A673 (cell line): ENCODE measurements around the gene ANO1. TPM values are rescaled to one million over a fixed set of nuclear protein-coding genes. Genes with fewer than 3 reads are reported as not detected.

Experiments used
- BruUV-seq: library from RNA; stranded (reverse); fragments of 400-500 nt; replicated peaks from 2 replicates; lab custom pipeline; 2021; lab: Mats Ljungman, UMichigan
- CTCF ChIA-PET: fragments of 300-600 bp; sonication (Branson Sonifier 250); formaldehyde crosslinking; loops from one replicate; lab custom pipeline; 2022; ENCODE audit warnings: antibody characterized with exemption; lab: Charles Lee
- POLR2A ChIA-PET: fragments of 300-600 bp; sonication (Branson Sonifier 250); formaldehyde crosslinking; loops from one replicate; lab custom pipeline; 2022; ENCODE audit warnings: antibody characterized with exemption; ENCODE audit not compliant: low non-redundant PET; lab: Charles Lee
- DNase-seq: peaks from one replicate; pipeline ENCODE4 v3.0.0-alpha.2; 2015; ENCODE audit warnings: low spot score
- H3K27ac ChIP-seq: fragments of 200-600 bp; sonication (generic); 2 replicates; pipeline ENCODE4 v1.5.1; 2016; ENCODE audit warnings: mixed run types, low read depth, mild to moderate bottlenecking, mixed read lengths, antibody characterized with exemption, low read length; ENCODE audit not compliant: poor library complexity, severe bottlenecking
- H3K27me3 ChIP-seq: fragments of 200-600 bp; sonication (generic); replicated peaks from 2 replicates; pipeline ENCODE4 v1.6.1; 2017; ENCODE audit warnings: mixed run types, low read depth, mild to moderate bottlenecking, mixed read lengths, antibody characterized with exemption, low read length; ENCODE audit not compliant: insufficient read depth, poor library complexity
- H3K36me3 ChIP-seq: fragments of 200-600 bp; sonication (generic); 2 replicates; pipeline ENCODE4 v1.6.1; 2016; ENCODE audit warnings: mixed run types, mild to moderate bottlenecking, mixed read lengths, antibody characterized with exemption, low read length; ENCODE audit not compliant: insufficient read depth, poor library complexity, severe bottlenecking
- H3K4me1 ChIP-seq: fragments of 200-600 bp; sonication (generic); 2 replicates; pipeline ENCODE4 v1.6.1; 2017; ENCODE audit warnings: mixed run types, mild to moderate bottlenecking, mixed read lengths, antibody characterized with exemption, low read length; ENCODE audit not compliant: insufficient read depth, poor library complexity, severe bottlenecking
- H3K4me3 ChIP-seq: fragments of 200-600 bp; sonication (generic); 2 replicates; pipeline ENCODE4 v1.5.1; 2016; ENCODE audit warnings: low read depth, mixed run types, mild to moderate bottlenecking, mixed read lengths, low read length; ENCODE audit not compliant: poor library complexity, severe bottlenecking
- H3K9me3 ChIP-seq: fragments of 200-600 bp; sonication (generic); 2 replicates; pipeline ENCODE4 v1.6.1; 2016; ENCODE audit warnings: mixed run types, low read depth, mild to moderate bottlenecking, mixed read lengths, antibody characterized with exemption, low read length; ENCODE audit not compliant: poor library complexity, severe bottlenecking
- CTCF ChIP-seq: fragments of 300-800, 200-600 bp; sonication (generic); conservative IDR thresholded peaks from 2 replicates; pipeline ENCODE4 v1.5.1; 2017; ENCODE audit warnings: low read depth, mild to moderate bottlenecking, antibody characterized with exemption, low read length, moderate library complexity, mixed read lengths
- EZH2 ChIP-seq: fragments of 200-600 bp; sonication (generic); IDR thresholded peaks from 2 replicates; pipeline ENCODE4 v1.6.1; 2017; ENCODE audit warnings: borderline replicate concordance, low read depth, mild to moderate bottlenecking, mixed read lengths, antibody characterized with exemption, low read length; ENCODE audit not compliant: poor library complexity, severe bottlenecking
- intact Hi-C: fragments of 100-400 bp; cut with micrococcal nuclease; formaldehyde crosslinking; loops from one replicate; pipeline ENCODE4 v1.10.0; 2022; ENCODE audit not compliant: unreplicated experiment
- total RNA-seq: library from RNA; stranded (reverse); gene quantifications from 2 replicates; pipeline ENCODE4 v1.2.3, GENCODE V29; 2021

The ANO1 gene
- total RNA-seq, 1 experiment from 2014 or later = 0.90 TPM

DNA sequence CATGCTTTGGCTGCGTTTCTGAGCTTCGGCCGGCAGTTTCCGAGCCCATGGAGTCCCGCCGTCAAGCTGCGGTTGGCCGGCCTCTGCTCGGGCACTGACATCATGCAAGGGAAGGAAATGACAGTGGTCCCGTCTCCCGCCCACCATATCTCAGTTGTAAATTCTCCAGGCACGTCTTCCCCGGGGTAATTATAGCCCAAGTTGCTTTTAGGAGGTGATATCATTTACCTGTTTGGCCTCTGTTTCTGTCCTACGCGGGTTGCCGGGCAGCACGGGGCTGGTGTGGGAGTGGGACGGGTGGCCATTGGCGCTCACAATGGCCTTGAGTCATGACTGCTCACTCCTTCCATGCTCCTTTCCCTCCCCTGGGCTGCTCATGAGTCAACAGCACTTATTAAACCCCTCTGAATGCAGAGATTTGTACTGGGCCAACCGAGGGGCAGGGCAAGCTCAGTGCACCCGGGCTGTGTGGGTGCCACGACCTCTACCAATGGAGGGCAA is 4.2 kb upstream of the ANO1 start:
- TF ChIP-seq EZH2 (no peak), CTCF (no peak)
- ChIA-PET CTCF (interaction anchor here (0.7 kb wide), 1 partner anchor 37 kb away, joined by 3 read pairs; no protein-coding TSS in a partner anchor), POLR2A (no interaction called here)
- no peak overlapping the region for H3K4me3 ChIP-seq
- H3K27ac ChIP-seq = no peak overlapping the region
- H3K27me3 ChIP-seq = peaks cover 59% of the 10 kb centered on the region
- H3K36me3 ChIP-seq = no peaks in the 10 kb centered on the region
- BruUV-seq = no TSS peak
- DNase-seq = no peak
- H3K4me1 ChIP-seq = peaks cover 10% of the 10 kb centered on the region
- intact Hi-C loops = no loop called here
- H3K9me3 ChIP-seq = no peaks in the 10 kb centered on the region

DNA sequence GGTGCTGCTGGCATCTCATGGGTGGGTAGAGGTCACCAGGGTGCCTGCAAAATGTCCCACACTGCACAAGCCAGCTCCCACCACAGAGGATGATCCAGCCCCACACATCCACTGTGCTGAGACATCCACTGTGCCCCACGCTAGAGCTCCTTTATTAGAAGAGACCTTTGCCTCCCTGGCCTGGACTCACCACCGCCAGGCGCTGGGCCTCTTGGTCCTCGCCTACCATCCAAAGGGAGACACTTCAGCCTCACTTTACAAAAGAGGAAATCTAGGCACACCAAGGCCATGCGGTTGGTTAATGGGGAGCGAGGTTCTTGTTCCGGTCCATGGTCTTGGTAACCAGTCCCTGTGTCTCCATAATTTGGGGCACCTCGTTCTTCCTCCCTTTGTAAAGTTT is 3.4 kb upstream of the ANO1 start:
- peaks cover 59% of the 10 kb centered on the region for H3K27me3 ChIP-seq
- peaks cover 10% of the 10 kb centered on the region for H3K4me1 ChIP-seq
- intact Hi-C loops = no loop called here
- H3K4me3 ChIP-seq = no peak overlapping the region
- POLR2A ChIA-PET = no interaction called here
- no peaks in the 10 kb centered on the region for H3K9me3 ChIP-seq
- H3K36me3 ChIP-seq = no peaks in the 10 kb centered on the region
- no TSS peak for BruUV-seq
- H3K27ac ChIP-seq = no peak overlapping the region
- no peak for DNase-seq
- CTCF ChIA-PET = no interaction called here
- TF ChIP-seq CTCF (no peak), EZH2 (no peak)

- Histone ChIP-seq H3K36me3 (no peaks in the 10 kb centered on the region), H3K27ac (no peak overlapping the region), H3K27me3 (peaks cover 66% of the 10 kb centered on the region), H3K4me3 (no peak overlapping the region), H3K4me1 (peaks cover 10% of the 10 kb centered on the region), H3K9me3 (no peaks in the 10 kb centered on the region)
- TF ChIP-seq EZH2 (no peak), CTCF (no peak)
- DNase-seq = no peak
- intact Hi-C loops = no loop called here
- ChIA-PET CTCF (no interaction called here), POLR2A (interaction anchor here (0.8 kb wide), 1 partner anchor 28 kb away, joined by 3 read pairs; no protein-coding TSS in a partner anchor)
- no TSS peak for BruUV-seq
Observed at GRCh38 chr11:70075836-70076235, 2.3 kb upstream of the ANO1 start.
